Stimulated activated CD4-positive, alpha-beta T cell treated with anti-CD3 and anti-CD28 coated beads, Interleukin-2, amount 100 ng/mL, for 48 hours (primary cell): ENCODE data around the gene TMEM220.

Experiments used
- DNase-seq, 2 donors: peaks; one replicate each; pipeline ENCODE4 v3.0.0-alpha.2; 2020

TMEM220 gene

DNA sequence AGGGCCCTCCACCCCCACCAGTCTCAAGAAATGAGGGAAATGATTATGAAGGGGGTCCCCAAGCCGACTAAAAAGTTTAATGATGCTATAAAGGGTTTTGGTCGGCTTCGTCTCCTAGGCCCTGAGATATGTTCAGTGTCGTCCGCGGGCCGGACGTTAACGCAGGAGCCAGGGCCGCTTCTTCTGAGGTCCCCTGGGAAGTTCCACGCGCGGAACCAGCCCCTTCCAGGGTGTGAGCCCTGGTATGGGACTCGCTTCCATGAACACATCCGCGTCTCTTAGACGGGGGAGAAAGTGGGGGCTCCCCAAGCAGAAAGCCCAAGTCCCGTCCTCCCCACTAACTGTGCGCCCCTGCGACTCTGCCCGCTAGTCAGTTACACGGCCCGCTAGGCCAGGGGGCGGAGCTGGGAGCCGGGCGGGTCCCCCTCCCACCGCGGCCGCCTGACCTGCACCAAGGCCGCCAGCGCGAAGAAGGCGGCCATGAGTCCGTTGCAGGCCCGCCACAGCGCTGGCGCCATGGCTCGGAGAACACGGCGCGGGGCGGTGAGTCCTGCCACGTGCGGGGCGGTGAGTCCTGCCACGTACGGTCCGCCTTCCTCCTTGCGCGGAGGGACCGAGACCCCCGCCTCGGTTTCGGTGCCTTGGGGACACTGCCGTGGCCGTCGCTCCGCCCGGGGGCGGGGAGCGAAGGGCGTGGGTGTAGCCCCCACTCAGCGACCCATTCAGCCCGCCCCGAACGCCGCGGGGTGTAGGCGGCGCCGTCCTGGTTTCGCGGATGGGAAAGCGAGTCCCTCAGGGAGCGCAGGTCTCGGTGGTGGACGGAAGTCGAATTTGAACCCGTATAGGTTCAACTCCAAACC lies at the start of gene TMEM220:
TSS of gene TMEM220 (minus strand) at position 690 of the 860 bp plus-strand sequence. CDS start at position 518, 172 bp downstream.
- peak; percentile 23 to 38 for DNase-seq

DNA sequence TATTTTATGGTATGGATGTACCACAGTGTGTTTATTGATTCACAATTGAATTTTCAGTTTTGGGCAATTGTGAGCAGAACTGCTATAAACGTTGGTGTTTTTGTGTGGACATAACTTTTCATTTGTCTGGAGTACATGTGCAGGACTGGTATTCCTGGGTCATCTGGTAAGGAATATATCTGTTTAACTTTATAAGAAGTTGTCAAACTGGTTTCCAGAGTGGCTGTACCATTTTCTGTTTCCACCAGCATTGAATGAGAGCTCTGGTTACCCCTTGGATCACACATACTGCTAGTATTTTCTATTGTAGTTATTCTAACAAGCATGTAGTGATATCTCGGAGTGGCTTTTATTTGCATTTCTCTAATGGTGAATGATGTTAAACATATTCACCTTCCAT lies 49.8 kb upstream of the TMEM220 start:
- DNase-seq: no peak

DNA sequence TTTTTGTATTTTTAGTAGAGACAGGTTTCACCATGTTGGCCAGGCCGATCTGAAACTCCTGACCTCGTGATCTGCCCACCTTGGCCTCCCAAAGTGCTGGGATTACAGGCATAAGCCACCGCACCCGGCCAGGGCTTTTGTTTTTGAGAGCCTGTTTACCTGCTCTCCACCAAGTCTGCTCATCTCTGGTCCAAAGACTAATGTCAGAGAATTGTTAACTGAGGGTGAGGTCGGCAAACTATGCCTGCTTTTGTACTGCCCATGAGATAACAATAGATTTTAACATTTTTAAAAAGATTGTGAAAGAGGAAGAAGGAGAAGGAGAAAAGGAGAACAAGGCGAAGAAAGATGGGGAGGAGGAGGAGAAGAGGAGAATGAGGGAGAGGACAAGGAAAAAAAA lies 48.1 kb upstream of the TMEM220 start:
- DNase-seq: no peak

DNA sequence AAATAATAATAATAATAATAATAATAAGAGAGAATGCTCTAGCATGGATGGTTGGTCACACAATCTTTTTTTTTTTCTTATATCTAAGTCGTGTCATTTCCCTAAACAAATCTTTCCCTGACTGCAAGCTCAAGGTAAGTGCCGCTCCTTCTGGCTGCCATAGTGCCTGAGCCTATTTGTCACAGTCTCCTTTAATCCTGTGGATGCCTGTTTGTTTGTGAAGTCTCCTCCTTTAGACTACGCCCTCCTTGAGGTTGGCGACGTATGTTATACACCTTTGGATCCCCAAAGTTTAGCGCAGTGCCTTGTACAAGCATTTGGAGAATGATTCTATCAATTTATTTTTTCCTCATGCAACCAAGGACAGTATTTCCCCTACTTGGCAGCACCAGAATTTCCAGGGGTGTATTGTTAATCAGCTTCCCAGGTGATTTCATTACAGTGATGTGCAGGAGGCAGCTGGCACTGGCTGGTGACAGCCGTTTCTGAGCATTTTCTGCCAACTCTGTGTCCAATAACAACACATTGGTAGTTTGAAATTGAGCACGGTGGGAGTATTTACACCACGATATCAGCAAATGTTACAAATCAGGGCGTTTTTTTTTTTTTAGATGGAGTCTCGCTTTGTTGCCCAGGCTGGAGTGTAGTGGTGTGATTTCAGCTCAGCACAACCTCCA lies 47.4 kb upstream of the TMEM220 start:
- DNase-seq: no peak

DNA sequence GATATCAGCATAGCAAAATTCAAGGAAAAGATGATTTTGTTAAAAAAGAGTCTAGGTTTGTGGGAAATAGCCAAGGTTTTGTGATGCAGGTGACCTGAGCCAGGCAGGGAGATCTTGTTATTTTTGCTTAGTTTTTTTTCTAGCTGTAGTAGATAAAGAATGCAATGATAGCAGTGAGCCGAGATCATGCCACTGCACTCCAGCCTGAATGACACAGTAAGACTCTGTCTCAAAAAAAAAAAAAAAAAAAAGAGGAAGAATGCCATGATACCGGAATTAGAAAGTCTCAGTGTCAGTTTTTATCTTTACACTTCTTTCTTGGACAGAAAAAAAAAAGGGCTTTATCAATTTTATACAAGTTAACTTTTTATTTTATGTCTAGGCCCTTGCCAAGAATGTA lies 46.6 kb upstream of the TMEM220 start:
- no peak for DNase-seq

DNA sequence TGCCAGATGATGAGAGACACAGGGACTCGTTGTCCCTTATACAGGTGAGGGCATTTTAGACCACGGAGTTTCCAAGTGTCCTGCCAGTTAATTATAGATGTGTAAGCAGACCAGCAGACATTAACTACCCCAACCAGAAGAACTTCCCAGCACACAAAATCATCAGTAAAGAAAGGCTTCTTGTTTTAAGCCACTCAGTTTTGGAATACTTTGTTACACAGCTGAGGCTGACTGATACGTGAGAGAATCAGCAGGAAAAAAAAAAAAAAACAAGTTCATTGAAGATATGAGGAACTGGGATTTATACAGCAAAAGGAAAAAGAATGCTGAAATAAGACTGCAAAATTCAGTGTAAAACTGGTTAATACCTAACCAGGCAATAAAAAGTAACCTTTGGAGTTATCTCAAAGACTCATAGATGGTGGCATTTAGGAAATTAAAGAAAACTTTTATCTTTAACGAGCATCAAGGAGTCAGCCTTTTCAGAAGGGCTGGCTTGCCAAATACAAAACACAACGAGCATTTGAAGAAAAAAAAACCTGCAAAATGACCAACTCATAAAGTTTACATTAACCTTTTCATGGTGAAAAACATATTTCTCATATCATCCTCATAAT lies 46.0 kb upstream of the TMEM220 start:
- no peak for DNase-seq

DNA sequence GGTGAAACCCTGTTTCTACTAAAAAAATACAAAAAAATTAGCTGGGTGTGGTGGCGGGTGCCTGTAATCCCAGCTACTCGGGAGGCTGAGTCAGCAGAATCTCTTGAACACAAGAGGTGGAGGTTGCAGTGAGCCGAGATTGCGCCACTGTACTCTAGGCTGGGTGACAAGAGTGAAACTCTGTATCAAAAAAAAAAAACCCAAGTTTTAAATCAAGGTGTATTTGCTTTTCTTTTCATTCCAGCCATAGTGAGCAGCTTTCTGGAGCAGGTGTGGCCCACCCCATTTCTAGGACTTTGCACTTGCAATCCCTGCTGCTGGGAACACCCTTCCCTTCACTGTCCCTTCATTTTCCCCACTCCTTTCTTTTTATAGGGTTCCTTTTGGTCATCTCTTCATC lies 45.2 kb upstream of the TMEM220 start:
- no peak for DNase-seq

DNA sequence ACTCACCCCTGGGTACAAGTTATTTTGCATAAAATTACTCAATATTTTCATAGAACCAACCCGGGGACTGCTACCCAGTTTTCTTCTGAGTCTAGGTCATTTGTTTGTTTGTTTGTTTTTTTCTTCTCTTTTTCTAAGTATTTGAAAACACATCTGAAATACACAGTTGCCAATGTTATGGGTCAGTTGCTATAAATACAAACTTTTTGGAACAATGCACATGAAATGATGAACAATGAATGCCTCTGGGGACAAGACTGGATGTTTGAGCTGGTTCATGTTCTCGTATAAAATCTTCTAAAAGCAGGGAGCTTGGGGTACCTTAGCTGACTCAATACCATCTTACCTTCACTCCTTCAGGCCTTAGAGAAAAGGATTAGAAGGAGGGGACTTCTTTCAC lies 43.6 kb upstream of the TMEM220 start:
- no peak for DNase-seq

DNA sequence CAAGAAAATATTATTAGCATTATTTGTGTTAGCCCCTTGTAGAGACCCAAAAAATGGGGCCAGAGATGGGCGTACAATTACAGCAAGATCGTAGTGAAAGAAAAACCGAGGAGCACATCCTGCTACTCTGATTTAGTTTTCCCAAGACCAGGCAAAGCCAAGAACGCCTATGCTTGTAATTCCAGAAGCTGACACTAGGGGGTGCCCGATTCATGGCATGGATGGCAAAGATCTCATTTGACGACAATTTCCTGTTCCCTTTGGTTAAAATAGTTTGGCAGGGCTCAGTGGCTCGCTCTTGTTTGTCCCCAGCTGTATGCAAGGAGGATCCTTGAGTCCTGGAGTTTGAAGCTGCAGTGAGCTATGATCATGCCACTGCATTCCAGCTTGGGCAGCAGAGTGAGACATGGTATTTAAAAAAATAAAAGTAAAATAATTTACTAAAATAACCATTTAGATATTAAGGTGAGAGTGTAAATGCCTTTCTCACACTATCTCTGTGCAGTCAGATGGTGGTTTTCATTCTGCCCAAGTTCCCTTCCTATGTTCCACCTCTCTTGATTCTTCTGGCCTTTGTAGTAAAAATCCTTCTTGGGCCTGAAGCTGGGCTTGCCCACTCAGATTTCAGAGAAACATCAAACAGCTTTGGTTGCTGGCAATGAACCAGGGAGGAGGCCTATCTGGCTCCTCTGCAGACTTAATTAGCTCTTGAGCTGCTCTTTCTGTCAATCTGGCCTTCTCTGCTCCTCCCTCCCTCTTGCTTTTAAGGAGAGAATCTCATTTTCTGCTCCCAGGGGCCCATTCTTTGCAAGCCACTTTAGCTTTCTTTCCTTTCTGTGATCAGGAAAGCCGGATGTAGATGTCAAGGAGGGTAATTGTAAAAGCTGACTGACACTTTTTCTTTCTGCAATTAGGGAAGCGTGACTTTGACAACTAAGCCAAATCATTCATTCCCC lies 42.9 kb upstream of the TMEM220 start:
- peak; percentile 60 to 69 for DNase-seq

DNA sequence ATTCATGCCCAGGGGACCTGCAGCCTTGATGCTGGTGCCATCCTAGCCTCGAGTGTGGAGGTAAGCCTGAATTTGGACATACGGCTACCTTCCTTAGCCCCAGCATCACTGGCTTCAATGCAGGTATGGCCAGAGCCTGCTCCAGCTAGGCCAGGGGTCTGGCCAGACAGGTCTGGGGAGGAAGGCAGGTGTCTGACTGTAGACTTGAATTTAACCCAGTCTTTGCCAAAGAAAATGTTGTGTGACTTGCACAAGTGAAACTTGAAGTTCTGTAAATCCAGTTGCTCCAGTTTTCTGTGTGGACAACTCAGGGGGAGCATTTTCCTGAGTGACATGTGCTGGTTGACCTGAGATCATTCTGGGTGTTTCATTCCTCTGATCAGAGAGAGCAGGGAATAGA lies 41.3 kb upstream of the TMEM220 start:
- DNase-seq: no peak

DNA sequence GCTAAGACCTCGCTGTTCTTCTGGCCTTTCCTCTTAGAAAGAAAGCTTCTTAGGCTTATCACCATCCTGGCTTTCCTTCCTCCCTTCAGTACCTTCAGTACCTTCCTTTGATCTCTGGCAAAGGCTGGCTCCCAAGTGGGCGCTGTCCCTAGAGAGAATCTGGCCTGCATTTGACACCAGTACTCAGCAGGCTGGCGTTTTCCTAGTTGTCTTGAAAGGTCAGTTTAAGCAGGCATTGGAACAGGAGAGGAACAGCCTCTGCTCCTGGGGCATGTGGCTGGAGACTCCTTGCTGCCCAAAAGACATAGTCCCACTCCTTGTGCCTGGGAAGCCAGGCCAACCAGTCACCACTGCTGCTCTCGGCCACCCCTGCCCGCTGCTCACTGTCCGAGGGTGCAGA lies 40.0 kb upstream of the TMEM220 start:
- no peak for DNase-seq

DNA sequence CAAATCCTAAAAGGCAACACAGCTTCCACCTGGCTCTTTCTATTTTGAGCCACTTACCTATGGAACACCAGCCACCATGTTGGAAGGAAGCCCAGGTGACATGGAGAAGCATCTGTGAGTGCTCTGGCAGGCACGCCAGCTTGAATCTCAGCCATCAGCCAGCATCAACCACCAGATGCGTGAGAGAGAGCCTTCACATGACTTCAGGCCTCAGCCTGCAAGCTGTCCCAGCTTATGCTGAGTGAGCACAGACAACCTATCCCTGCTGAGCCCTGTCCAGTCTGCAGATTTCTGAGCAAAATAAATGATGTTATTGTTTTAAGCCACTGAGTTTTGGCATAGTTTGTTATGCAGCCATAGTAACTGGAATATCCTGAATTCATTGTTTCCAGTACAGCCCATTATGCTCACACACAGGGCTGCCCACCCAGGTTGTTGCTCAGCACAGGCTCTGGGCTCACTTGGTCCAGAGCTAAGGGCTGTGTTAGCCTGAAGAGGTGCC lies 39.0 kb upstream of the TMEM220 start:
- no peak for DNase-seq

DNA sequence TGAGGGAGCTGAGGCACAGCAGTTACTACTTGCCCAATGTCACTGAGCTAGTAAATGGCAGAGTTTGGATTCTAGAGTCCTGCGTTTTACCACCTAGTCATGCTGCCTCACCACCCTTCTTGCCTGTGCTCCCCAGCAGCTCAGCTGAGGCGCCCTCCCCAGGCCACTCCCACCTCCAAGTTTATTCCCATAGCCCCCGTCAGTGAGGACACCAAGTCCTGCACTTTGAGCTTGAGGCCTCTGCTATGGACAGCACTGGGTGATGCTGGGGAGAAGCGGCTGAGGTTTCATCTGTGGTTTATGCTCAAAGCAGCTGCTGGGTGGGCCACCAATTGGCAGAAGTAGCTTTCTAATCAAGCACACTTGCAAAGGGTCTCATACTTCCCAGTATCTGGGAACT lies 37.4 kb upstream of the TMEM220 start:
- DNase-seq: no peak

DNA sequence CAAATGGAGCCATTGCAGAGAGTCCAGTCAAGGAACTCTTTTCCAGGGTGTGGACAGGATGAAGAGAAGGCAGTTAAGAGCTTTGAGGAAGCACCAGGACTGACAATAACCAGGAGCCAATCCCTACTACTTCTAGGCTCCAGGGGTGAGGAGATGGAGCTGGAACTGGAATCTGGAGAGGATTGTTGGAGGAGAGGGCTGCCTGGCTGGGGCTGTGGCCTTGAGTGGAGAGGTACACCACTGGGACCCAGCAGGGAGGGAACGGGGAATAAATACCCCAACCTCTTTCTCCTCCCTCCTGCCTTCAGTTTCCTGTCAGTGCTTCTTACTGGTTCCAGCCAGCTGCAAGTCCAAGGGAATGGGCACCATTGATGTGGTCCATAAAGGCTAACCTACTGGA lies 32.2 kb upstream of the TMEM220 start:
- DNase-seq: no peak

DNA sequence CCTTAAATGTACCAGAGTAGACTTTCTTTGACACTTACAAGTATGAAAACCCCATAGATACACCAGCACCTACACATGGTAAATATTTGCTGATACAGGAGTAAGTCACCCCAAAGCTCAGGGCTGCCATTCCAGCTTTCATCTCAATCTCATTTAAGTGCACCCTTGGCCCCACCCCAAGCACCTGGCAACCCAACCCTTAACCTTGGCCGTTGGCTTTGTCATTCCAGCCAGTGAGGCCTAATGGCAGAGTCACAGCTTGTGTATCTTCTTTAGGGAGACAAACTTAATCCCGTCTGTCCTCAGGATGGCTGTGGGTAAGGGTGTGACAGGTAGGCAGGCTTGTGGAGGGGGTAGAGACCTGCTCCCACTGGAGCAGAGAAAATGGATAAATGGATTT lies 31.5 kb upstream of the TMEM220 start:
- no peak for DNase-seq

DNA sequence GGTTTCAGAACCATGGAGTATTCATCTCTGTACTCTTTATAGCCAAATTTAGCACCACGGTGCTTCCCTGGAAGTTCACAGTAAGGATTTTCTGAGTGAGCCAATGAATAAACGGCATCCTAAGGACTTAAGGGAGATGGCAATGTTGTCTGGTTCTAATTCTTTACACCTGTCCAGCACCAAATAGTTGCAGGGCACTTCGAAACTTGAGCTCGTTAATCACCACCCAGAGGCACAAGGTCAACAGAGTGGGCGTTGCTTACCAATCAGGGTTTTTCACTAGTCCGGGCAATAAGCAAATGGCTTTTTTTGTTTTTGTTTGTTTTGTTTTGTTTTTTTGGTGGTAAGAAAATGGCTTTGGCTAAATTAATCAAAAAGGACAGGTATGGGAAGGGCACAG lies 28.2 kb upstream of the TMEM220 start:
- no peak for DNase-seq

DNA sequence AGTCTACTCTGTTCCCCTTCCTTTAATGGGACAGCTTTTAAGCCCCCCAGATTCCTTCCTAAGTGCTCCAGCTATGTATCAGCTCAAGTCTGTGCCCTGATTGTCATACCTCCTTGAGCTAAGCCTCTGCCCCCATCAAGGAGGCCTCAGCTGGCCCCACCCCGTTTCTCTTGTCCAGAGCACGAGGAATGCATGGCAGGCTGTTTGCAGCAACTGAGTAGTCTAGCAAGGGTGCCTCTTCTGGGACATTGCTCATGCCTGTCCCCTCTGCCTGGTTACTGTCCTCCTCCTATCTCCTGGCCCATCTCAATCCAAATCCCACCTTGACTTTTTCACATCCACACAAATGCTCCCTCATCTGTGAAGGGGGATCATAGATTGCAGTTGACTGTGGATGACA lies 27.8 kb upstream of the TMEM220 start:
- no peak for DNase-seq

DNA sequence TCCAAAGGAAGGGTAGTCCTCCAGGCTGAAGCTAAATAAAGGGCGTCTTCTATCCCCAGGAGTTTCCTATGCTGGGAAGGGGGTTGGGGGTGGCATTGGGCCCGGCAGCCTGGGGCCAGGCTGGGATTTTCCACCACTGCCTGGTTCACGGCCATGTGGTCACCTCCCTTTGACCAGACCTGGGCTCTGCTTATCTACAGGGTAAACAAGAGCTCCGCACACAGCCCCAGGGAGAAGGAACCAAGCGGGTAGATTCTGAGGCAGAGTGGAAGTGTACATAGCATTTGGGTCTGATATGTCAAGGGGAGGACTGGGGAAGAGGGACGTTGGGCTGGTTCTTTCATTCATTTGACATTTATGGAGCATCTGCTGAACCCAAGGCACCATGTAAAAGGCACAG lies 27.2 kb upstream of the TMEM220 start:
- no peak for DNase-seq

DNA sequence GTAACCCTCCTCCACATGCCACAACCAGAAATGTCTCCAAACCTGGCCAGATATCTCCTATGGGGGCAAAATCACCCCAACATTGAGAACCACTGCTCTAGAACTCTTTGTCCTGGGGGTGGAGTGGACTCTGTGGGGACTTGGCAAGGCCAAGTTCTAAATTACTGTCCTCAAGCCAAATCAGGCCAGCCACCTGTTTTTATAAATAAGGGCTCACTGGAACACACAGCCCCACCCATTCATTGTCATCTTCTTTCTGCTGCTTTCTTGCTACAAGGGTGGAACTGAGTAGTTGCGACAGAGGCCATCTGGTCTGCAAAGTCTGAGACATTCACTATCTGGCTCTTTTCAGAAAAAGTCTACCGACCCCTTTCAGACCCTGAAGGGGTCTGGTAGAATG lies 26.8 kb upstream of the TMEM220 start:
- no peak for DNase-seq

DNA sequence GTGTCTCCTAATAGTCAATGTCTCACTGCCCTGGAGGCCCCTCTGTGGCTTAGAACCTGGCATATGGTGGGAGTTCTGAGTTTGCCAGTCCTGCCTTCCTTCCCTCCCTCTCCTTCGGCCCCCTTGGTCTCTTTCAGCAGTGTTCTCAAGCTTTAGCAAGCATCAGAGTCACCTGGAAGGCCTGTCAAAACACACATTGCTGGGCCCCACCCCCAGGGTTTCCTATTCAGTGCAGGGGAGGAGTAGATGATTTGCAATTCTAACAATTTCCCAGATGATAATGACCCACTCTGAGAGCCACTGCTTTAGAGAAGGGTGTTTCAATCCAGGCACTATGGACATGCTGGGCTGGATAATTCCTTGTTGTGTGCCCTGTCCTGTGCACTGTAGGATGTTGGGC lies 26.4 kb upstream of the TMEM220 start:
- DNase-seq: no peak

DNA sequence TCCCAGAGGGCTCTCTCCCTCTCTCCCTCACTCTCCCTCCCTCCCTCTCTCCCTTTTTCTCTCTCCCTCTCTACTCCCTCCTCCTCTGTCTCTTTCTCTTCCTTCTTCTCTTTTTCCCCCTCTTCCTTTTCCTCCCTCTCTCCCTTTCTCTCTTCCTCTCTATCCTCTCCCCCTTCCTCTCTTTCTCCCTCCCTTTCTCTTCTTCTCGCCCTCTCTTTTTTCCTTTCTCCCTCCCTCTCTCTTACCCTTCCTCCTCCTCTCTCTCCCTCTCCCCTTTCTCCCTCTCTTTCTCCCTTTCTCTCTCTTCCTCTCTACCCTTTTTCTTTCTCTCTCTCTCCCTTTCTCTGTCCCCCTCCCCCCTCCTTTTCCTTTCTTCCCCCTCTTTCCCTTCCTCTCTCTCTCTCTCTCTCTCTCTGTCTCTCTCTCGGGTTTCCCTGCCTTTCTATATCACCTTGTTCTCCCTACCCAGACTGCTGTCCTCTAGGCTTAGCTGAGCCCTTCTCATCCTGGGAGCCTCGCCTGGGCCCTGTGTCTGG lies 25.8 kb upstream of the TMEM220 start:
- no peak for DNase-seq

DNA sequence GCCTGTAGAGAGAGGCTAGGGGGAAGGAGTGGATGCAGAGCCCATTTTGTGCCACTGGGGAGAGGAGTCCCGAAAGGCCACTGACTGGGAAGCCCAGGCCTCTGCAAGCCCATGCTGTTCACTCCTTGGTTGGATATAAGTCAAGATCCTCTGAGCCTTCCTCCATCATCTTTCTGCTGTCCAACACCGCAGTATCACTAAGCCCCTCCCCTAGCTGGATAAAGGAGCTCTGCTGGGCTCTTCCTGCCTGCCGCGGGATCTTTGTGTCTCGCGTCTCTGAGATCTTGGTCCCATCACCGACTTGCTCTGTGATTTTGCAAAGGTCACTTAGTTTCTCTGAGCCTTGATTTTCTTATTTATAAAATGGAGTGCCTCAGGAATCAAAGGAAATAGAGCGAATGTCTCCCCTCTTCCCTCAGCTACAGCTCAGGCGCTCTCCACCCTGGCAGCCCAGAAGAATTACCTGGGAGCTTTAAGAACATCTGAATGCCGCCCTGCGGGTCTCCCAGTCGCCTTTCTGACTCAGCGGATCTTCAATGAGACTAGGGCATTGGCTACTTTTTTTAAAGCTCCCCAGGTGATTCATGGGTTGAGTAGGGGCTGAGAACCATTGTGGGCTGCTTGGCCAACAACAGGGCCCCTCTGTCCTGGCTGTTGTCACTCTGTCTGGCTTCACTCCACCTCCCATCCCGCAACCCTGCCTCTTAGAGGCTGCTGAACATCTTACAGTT lies 25.2 kb upstream of the TMEM220 start:
- DNase-seq: no peak
